Epithelial cell of alveolus of lung (primary cell): ENCODE measurements around the gene CHRNA3. TPM values are rescaled to one million over a fixed set of nuclear protein-coding genes. Genes with fewer than 3 reads are reported as not detected.

ENCODE experiments used
- total RNA-seq: library from RNA; depleted of rRNA; stranded (reverse); fragments of >200 nt; gene quantifications from 2 replicates; pipeline ENCODE4 v1.2.1, GENCODE V29; 2015

Gene CHRNA3
- total RNA-seq, result not detected in 2 replicates

GRCh38 chr15:78620527-78621421 is at the start of gene CHRNA3:
Gene CHRNA3 (minus strand): TSS chr15:78620996. CDS start chr15:78620794, 202 bp downstream.

DNA sequence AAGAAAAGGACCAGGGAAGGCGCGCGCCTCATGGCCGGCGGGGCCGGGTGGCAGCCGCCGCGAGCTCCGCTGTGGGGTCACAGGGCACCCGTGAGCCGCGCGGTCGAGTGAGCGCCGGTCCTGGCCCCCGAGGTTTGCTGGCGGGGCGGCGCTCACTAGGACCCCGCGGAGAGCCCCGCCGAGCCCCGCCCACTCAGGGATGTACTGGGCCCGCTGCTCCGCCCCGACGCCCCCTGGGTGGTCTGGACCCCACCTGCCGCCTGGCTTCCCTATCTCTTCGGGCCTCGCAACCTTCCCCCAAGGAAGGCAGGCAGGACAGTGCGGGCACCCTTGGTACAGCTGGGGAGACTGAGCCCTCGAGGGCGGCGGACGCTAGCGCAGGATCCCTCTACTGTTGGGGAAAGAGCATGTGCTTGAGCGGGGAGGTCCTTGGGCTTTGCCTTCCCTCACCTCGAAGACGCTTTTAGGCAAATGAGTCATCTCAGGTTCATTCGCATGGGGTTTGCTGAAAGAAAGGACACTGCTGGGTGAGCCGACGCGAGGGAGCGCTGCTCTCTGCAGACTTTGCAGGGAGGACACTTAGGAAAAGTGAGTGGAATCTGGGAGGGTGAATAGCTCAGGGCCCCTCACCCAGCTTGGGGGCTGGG is 20.4 kb upstream of the CHRNA3 start, which contains the start of gene CHRNB4:
Gene CHRNB4 (minus strand): TSS at position 109 of the 647 bp plus-strand sequence. CDS start 77 bp downstream, at position 32.

DNA sequence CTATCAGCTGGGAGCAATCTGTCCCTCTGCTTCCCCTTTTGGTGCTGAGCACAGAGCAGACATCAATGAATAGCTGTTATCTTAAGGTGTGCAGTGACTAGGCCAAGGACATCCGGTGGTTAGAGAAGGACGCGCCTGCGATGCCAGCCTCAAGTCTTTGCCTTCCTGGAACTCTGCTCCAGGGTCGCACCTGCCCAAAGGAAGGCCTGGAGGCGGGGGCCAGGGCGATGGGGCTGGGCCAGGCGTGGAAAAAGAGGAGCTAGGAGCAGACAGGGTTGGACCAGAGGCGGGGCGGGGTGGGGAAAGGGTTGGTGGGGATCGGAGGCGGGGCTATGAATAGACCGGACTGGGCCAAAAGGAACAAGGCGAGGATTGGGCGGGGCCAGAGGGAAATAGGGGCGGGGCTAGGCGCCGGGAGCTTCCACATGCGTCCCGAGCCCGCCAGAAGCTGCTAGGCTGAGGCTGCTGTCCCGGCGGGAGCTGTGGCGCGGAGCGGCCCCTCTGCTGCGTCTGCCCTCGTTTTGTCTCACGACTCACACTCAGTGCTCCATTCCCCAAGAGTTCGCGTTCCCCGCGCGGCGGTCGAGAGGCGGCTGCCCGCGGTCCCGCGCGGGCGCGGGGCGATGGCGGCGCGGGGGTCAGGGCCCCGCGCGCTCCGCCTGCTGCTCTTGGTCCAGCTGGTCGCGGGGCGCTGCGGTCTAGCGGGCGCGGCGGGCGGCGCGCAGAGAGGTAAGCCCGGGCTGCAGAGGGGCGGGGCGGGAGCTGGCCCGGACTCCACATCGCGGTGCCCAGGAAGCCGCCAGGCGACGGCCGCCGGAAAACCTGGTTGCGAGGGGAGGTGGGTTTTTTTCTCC is 55.5 kb downstream of the CHRNA3 start, which contains the start of gene CHRNA5:
Gene CHRNA5 (plus strand): TSS at position 424 of the 854 bp plus-strand sequence. CDS start 200 bp downstream, at position 624.

Other genes starting within 250 kb of the CHRNA3 start
- 12.7 and 28.2 TPM in 2 replicates for gene IREB2, start 182.8 kb downstream of the CHRNA3 start, total RNA-seq
- 1.8 and 9.4 TPM in 2 replicates for gene HYKK, start 113.4 kb downstream of the CHRNA3 start, total RNA-seq
- gene PSMA4, start 80.6 kb downstream of the CHRNA3 start, total RNA-seq, result 145 and 244 TPM in 2 replicates
- gene CHRNA5, start 55.5 kb downstream of the CHRNA3 start, total RNA-seq, result 1.0 and 1.3 TPM in 2 replicates
- gene CHRNB4, start 20.2 kb upstream of the CHRNA3 start, total RNA-seq, result not detected in 2 replicates
- gene ADAMTS7, start 190.5 kb upstream of the CHRNA3 start, total RNA-seq, result 10.6 and 24.0 TPM in 2 replicates